GM19468 (cell line): ENCODE results near the gene CPEB4.

Source experiments
- ATAC-seq: cut with Tn5 transposase; IDR thresholded peaks from one replicate; pipeline ENCODE4 v1.9.1; 2021; ENCODE audit warnings: mild to moderate bottlenecking, moderate library complexity, moderate number of reproducible peaks; ENCODE audit not compliant: unreplicated experiment; ENCODE audit errors: extremely low read depth

CPEB4 gene

GRCh38 chr5:173969167-173970049 is 81.3 kb downstream of the CPEB4 start:
- ATAC-seq = no peak

- no peak for ATAC-seq
Observed at GRCh38 chr5:173970878-173971650, 82.9 kb downstream of the CPEB4 start.

DNA sequence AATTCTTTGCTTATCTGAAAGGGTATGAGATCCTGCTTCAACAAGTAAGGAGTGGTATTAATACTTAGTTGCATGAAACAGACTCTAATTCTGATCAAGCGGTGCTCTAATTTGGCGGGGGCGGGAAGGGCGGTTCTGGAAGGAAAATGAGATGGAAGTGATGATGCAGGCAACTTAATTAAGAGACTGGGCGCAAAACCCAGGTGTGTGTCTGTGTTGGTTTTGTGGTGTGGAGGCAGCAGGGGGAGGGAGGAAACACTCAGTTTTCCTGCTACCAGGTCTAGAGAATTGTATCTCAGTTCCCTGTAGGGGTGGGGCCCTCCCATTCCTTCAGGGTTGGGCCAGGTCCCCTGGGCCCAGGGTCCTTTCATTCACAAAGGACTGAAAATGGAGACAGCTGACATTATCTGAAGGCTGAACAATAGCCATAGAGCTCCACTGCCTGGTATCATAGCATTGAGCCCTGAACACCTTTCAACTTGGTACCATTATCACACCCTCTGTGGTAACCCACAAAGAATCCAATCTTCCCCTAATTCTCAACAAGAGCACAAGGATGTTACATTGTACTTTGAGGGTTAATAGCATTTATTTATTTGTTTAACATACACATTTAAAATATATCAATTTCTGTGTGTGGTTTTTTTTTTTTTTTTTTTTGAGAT is 83.7 kb downstream of the CPEB4 start:
- no peak for ATAC-seq

DNA sequence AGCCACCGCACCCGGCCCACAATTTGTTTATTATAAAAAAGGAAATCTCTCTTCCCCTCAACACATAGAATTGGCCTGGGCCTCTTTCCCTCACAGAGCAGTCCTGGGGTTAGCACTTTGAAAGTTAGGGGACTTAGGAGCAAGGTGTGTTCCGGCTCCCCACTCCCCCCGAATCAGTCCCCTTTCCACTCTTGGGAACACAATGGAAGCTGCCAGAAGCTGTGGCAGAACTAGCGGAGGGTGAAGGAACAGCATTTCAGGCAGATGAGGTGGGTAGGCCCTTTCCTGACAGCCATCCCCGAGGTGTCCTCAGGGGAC is 84.4 kb downstream of the CPEB4 start:
- ATAC-seq = no peak

GRCh38 chr5:173972925-173973615 is 84.9 kb downstream of the CPEB4 start:
- no peak for ATAC-seq

DNA sequence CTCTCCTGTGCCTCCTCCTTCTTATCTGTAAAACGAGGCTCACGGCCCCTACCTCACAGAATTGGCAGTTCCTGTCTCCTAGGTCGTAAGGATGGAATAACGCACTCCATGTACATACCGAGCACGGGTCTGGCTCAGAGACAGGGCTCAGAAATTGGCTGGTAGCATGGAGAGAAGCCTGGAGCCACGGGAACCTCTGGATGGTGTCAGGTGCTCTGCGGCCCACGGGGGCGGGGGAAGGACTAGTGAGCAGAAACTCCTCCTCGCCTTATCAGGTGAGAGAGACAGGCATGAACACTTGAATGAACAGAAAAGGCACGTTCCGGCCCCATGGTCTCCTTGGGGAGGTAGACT is 85.4 kb downstream of the CPEB4 start:
- ATAC-seq = no peak

GRCh38 chr5:173974688-173975239 is 86.6 kb downstream of the CPEB4 start:
- ATAC-seq = no peak

- ATAC-seq = no peak
Observed at GRCh38 chr5:173981185-173981761, 93.1 kb downstream of the CPEB4 start.

DNA sequence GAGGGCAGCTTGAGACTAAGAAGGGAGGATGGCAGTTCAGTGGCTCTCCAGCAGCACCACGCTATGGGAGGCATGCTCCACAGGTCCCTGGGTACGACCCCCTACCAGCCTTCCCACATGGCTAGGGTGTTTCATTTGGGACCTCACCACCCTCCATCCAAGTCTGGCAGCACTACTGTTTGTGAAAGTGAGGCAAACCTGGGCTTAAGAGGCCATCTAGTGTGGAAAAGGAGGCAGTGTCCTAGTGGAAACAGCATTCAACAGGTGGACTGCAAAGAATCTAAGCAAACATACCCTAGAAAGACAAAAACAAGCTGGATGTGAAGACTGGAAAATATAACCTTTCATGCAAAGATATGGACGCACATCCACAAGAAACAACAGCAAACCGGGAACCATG is 96.1 kb downstream of the CPEB4 start:
- no peak for ATAC-seq

GRCh38 chr5:173988554-173989431 is 100.6 kb downstream of the CPEB4 start, which contains the start of gene C5orf47:
TSS of gene C5orf47 (plus strand) at chr5:173989170. CDS start at chr5:173989264, 94 bp downstream.
- no peak for ATAC-seq

- no peak for ATAC-seq
Observed at GRCh38 chr5:173989432-173990082, 101.4 kb downstream of the CPEB4 start.

- ATAC-seq = no peak
Observed at GRCh38 chr5:173997331-173997730, 109.2 kb downstream of the CPEB4 start.

GRCh38 chr5:173998531-173998930 is 110.4 kb downstream of the CPEB4 start:
- no peak for ATAC-seq

DNA sequence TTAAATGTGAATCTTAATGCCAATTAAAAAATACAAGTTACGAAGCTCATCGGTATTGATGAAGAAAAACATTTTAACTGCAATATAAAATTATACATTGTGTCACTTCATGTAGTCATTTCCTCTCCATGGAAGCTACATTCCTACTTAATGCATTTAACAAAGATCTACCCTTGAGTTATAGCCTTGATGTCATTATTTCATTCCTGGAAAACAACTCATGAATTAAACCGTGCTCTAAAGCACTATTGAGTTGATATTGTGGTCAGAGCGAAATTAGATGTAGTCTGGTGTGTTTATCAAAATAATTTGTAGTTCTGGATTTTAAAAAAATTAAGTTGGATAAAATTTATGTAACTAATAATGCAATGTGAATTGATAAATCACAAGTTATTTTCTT is 111.9 kb downstream of the CPEB4 start:
- no peak for ATAC-seq

DNA sequence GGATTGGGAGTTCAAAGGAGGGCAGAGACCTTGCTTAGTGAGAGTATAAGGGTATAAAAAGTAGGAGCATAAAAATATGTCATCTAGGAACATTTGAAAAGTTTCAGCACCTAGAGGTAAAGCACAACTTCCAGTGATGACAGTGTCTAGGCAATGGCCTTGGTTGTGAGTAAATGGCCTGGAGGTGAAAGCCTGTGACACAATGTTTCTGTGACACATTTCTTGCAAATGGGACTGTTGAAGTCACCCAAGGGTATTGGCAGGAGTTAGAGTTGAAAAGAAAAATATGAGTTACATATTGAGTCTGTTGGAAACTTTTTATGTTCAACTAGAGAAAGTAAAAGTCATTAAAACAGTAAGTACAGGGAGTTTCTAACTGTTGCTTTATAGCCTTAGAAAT is 115.6 kb downstream of the CPEB4 start:
- no peak for ATAC-seq

GRCh38 chr5:174008922-174009321 is 120.8 kb downstream of the CPEB4 start:
- ATAC-seq = no peak

- ATAC-seq = no peak
Observed at GRCh38 chr5:174010365-174010764, 122.2 kb downstream of the CPEB4 start.

DNA sequence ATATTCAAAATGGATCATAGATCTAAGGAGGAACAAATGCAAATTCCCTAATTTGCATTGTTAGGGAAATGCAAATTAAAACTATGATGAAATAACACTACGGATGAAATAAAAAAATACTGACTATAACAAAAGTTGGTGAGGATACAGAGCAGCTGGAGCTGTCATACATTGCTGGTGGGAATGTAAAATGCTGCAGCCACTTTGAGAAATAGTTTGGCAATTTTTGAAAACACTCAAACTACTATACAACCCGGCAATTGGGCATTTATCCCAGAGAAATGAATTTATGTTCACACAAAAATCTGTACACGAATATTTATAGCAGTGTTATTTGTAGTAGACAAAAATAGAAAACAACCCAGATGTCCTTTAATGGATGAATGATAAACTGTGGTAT is 123.3 kb downstream of the CPEB4 start:
- ATAC-seq = no peak
